ENCODE results near the gene FIG4.

- TF ChIP-seq CREB5 (CRISPR knock-in tag; IDR thresholded peaks at IDR 0.05; ENCODE audit: low read depth): no peak
- no peak for TF ChIP-seq PATZ1 (CRISPR knock-in tag; IDR thresholded peaks at IDR 0.05; ENCODE audit: borderline replicate concordance)
- no peak for TF ChIP-seq CSRNP3 (CRISPR knock-in tag; IDR thresholded peaks at IDR 0.05)
- TF ChIP-seq ZNF70 (CRISPR knock-in tag; IDR thresholded peaks at IDR 0.05): no peak
- no peak for TF ChIP-seq ARNTL (CRISPR knock-in tag; IDR thresholded peaks at IDR 0.05; ENCODE audit: borderline replicate concordance, low read depth)
- TF ChIP-seq SNAI2 (CRISPR knock-in tag; IDR thresholded peaks at IDR 0.05): no peak
- TF ChIP-seq BACH2 (CRISPR knock-in tag; IDR thresholded peaks at IDR 0.05; ENCODE audit: borderline replicate concordance): no peak
- no peak for TF ChIP-seq ZFP30 (CRISPR knock-in tag; IDR thresholded peaks at IDR 0.05)
- no peak for TF ChIP-seq ESRRG (CRISPR knock-in tag; IDR thresholded peaks at IDR 0.05)
Observed at GRCh38 chr6:109687271-109687761, 3.8 kb upstream of the FIG4 start.
